SK-N-SH (cell line): ENCODE measurements around the gene CDKAL1. TPM values are rescaled to one million over a fixed set of nuclear protein-coding genes. Genes with fewer than 3 reads are reported as not detected.

ENCODE experiments used
- CTCF ChIA-PET: fragments of 300-600, 350-600 bp; formaldehyde crosslinking; extraction: SDS; loops from one replicate; lab custom pipeline; 2021; lab: Yijun Ruan, JAX
- POLR2A ChIA-PET: fragments of 350-600 bp; sonication (Branson Sonifier 250); formaldehyde crosslinking; extraction: SDS; loops from one replicate; lab custom pipeline; 2020; ENCODE audit warnings: antibody characterized with exemption, inconsistent platforms; lab: Yijun Ruan, JAX
- DNase-seq: peaks from one replicate; pipeline ENCODE4 v3.0.0; 2012
- H2AFZ ChIP-seq: fragments of 200-600 bp; sonication (generic); 2 replicates; pipeline ENCODE4 v1.8.1; 2016; ENCODE audit warnings: antibody characterized with exemption, mild to moderate bottlenecking, low read depth
- H3F3A ChIP-seq: fragments of 200-600 bp; sonication (generic); replicated peaks from 2 replicates; pipeline ENCODE3; 2016; ENCODE audit warnings: antibody characterized with exemption, mild to moderate bottlenecking; ENCODE audit not compliant: insufficient read depth
- H3K27ac ChIP-seq, 2 experiments: fragments of 200-500 bp in 1 of 2; fragments of 200-600 bp in 1 of 2; sonication (Bioruptor generic) in 1 of 2; sonication (generic), shearing (Covaris generic) in 1 of 2; 2 replicates each; pipeline versions ENCODE4 v1.5.1 to v1.6.1; 2014 to 2016; ENCODE audit warnings: low read depth in 2 of 2, inconsistent platforms in 1 of 2, low read length in 1 of 2, mild to moderate bottlenecking in 1 of 2, mixed read lengths in 1 of 2
- H3K27me3 ChIP-seq: fragments of 200-600 bp; sonication (generic), shearing (Covaris generic); 2 replicates; pipeline ENCODE4 v1.6.1; 2016; ENCODE audit warnings: mixed run types; ENCODE audit not compliant: insufficient read depth
- H3K36me3 ChIP-seq, 2 experiments: fragments of 200-500 bp in 1 of 2; fragments of 200-600 bp in 1 of 2; sonication (Bioruptor generic) in 1 of 2; sonication (generic) in 1 of 2; replicated peaks in 1 of 2; 2 replicates each; pipeline versions ENCODE3 to v1.5.1; 2014 to 2016; ENCODE audit warnings: low read length in 1 of 2, mild to moderate bottlenecking in 1 of 2; ENCODE audit not compliant: insufficient read depth in 2 of 2, control insufficient read depth in 1 of 2
- H3K4me1 ChIP-seq, 2 experiments: fragments of 200-500 bp in 1 of 2; fragments of 200-600 bp in 1 of 2; sonication (Bioruptor generic) in 1 of 2; sonication (generic), shearing (Covaris generic) in 1 of 2; 2 replicates each; pipeline versions ENCODE4 v1.5.1 to v1.6.1; 2014 to 2016; ENCODE audit warnings: low read depth in 1 of 2, low read length in 1 of 2, mixed run types in 1 of 2; ENCODE audit not compliant: insufficient read depth in 2 of 2, control insufficient read depth in 1 of 2
- H3K4me2 ChIP-seq: fragments of 200-600 bp; sonication (generic), shearing (Covaris generic); 2 replicates; pipeline ENCODE4 v1.6.1; 2017; ENCODE audit warnings: mixed run types
- H3K4me3 ChIP-seq, 2 experiments: fragments of 200-500 bp in 1 of 2; fragments of 200-600 bp in 1 of 2; sonication (Bioruptor generic) in 1 of 2; sonication (generic), shearing (Covaris generic) in 1 of 2; 2 replicates each; pipeline versions ENCODE4 v1.5.1 to v1.8.1; 2014 to 2016; ENCODE audit warnings: low read depth in 2 of 2, inconsistent platforms in 1 of 2, low read length in 1 of 2, mild to moderate bottlenecking in 1 of 2, mixed read lengths in 1 of 2, moderate library complexity in 1 of 2
- H3K79me2 ChIP-seq: fragments of 200-600 bp; sonication (generic); 2 replicates; pipeline ENCODE4 v1.8.1; 2017; ENCODE audit warnings: mild to moderate bottlenecking; ENCODE audit not compliant: insufficient read depth
- H3K9ac ChIP-seq: fragments of 200-600 bp; sonication (generic); 2 replicates; pipeline ENCODE4 v1.6.1; 2017; ENCODE audit warnings: mixed run types
- H3K9me2 ChIP-seq: fragments of 200-600 bp; sonication (generic); 2 replicates; pipeline ENCODE4 v1.6.1; 2017; ENCODE audit warnings: mixed run types
- H3K9me3 ChIP-seq: fragments of 200-600 bp; sonication (generic); 2 replicates; pipeline ENCODE4 v1.6.1; 2017; ENCODE audit warnings: mixed run types, mild to moderate bottlenecking, moderate library complexity
- H4K20me1 ChIP-seq: fragments of 200-600 bp; sonication (generic); 2 replicates; pipeline ENCODE4 v1.6.1; 2017; ENCODE audit warnings: mild to moderate bottlenecking, mixed run types; ENCODE audit not compliant: insufficient read depth
- CHD2 ChIP-seq: fragments of 150-350 bp; IDR thresholded peaks from 2 replicates; pipeline ENCODE4 v1.6.1; 2018; ENCODE audit warnings: low read length; ENCODE audit not compliant: partially characterized antibody
- FOSL2 ChIP-seq: IDR thresholded peaks from 2 replicates; pipeline ENCODE4 v1.4.0; 2012; ENCODE audit warnings: low read depth, mild to moderate bottlenecking, moderate library complexity, borderline replicate concordance
- GABPA ChIP-seq: IDR thresholded peaks from 2 replicates; pipeline ENCODE4 v1.4.0; 2012; ENCODE audit warnings: low read depth, mild to moderate bottlenecking
- GATA2 ChIP-seq: sonication (generic); formaldehyde crosslinking; IDR thresholded peaks from 2 replicates; pipeline ENCODE4 v1.5.0; 2020; ENCODE audit warnings: mild to moderate bottlenecking, missing genetic modification reagents
- IRF3 ChIP-seq: fragments of 150-350 bp; IDR thresholded peaks from 2 replicates; pipeline ENCODE4 v1.6.1; 2016; ENCODE audit warnings: mild to moderate bottlenecking, low read depth, low read length
- MXI1 ChIP-seq: IDR thresholded peaks from 2 replicates; pipeline ENCODE4 v1.6.1; 2012; ENCODE audit warnings: mild to moderate bottlenecking, low read depth, low read length, improper control_type of control experiment
- NFIC ChIP-seq: IDR thresholded peaks from 2 replicates; pipeline ENCODE4 v1.4.0; 2012; ENCODE audit warnings: borderline replicate concordance
- POLR2AphosphoS5 ChIP-seq: IDR thresholded peaks from 2 replicates; pipeline ENCODE4 v1.6.1; 2012; ENCODE audit warnings: low read depth, low read length
- RCOR1 ChIP-seq: fragments of 150-350 bp; IDR thresholded peaks from 2 replicates; pipeline ENCODE4 v1.6.1; 2017; ENCODE audit warnings: antibody characterized with exemption, low read length
- SMC3 ChIP-seq: IDR thresholded peaks from 2 replicates; pipeline ENCODE4 v1.6.1; 2012; ENCODE audit warnings: low read depth, low read length, improper control_type of control experiment
- TCF12 ChIP-seq: IDR thresholded peaks from 2 replicates; pipeline ENCODE4 v1.4.0; 2012
- TEAD4 ChIP-seq: IDR thresholded peaks from 2 replicates; pipeline ENCODE4 v1.4.0; 2012; ENCODE audit warnings: mild to moderate bottlenecking, borderline replicate concordance; ENCODE audit not compliant: insufficient read depth
- USF2 ChIP-seq: fragments of 150-350 bp; IDR thresholded peaks from 2 replicates; pipeline ENCODE4 v1.6.1; 2017; ENCODE audit warnings: antibody characterized with exemption, low read length, low read depth, borderline replicate concordance
- YY1 ChIP-seq: IDR thresholded peaks from 2 replicates; pipeline ENCODE4 v1.4.0; 2012; ENCODE audit warnings: low read depth, mild to moderate bottlenecking
- ZBTB33 ChIP-seq: IDR thresholded peaks from 2 replicates; pipeline ENCODE4 v1.4.0; 2012; ENCODE audit warnings: low read depth, borderline replicate concordance
- WGBS: methylation state at CpG from one replicate; pipeline ENCODE4 v1.1.6; 2017; ENCODE audit warnings: low lambda C conversion rate; 5-methylcytosine and 5-hydroxymethylcytosine counted together
- polyA plus RNA-seq, 3 experiments: library from polyadenylated mRNA; depleted of rRNA; stranded (reverse); fragments of >200 nt; gene quantifications; 2 replicates each; pipeline ENCODE4 v1.2.3, GENCODE V29; 2012

The CDKAL1 gene
- polyA plus RNA-seq, 1 of the 3 experiments (the other 2 are of a cell fraction), result 2.6 TPM

- Histone ChIP-seq H3K4me1 (peaks cover 4 to 5% of the 10 kb centered on the region in 2 experiments; a peak in 3 of 4 replicates), H3K36me3 (peaks cover 6 to 9% of the 10 kb centered on the region in 2 experiments), H3K9me3 (no peaks in the 10 kb centered on the region), H3K27ac (no peak overlapping the region), H2AFZ (no peak overlapping the region), H3K9me2 (no peaks in the 10 kb centered on the region), H3K27me3 (no peaks in the 10 kb centered on the region), H3K4me2 (no peak overlapping the region), H3K9ac (no peak overlapping the region), H3K4me3 (no peak overlapping the region), H3F3A (no peaks in the 10 kb centered on the region)
- DNase-seq, result no peak
- POLR2A ChIA-PET, result no interaction called here
- WGBS, result 98% methylated on average over 4 of the region's 4 CpGs
- CTCF ChIA-PET, result interaction anchor here (1.0 to 1.5 kb wide), 3 partner anchors 9 to 22 kb away, joined by 3 to 4 read pairs (median 3); no protein-coding TSS in a partner anchor
- TF ChIP-seq YY1 (no peak), USF2 (no peak), POLR2AphosphoS5 (no peak), TCF12 (no peak), IRF3 (no peak), RCOR1 (no peak), FOSL2 (no peak), TEAD4 (no peak), NFIC (no peak), ZBTB33 (no peak)
- TF ChIP-seq, all 33 proteins: peak for 0
- Histone ChIP-seq H3K79me2 (peaks cover 62% of the 10 kb centered on the region), H4K20me1 (no peaks in the 10 kb centered on the region)
Measured at GRCh38 chr6:20538907-20539306, 4.7 kb downstream of the CDKAL1 start.

DNA sequence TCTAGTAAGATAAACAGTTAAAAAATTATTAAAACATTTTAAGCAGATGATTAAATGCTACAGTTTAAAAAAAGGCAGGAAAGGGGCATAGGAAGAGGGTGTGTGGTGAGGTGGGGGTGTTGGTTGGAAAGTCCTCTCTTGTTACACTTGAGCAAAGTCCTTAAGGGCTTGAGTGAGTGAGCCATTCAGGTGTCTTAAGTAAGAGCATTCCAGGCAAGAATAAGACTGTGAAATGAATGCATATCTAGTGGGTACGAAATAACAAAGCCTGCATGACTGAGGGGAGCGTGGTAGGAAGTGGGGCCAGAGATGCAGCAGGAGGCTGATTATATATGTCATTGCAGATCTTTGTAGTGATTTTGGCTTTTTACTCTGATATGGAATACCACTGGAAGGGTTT, 5.1 kb downstream of the CDKAL1 start:
- no peaks in the 10 kb centered on the region for H3K9me3 ChIP-seq
- peaks cover 4 to 5% of the 10 kb centered on the region in 2 experiments; a peak in 3 of 4 replicates for H3K4me1 ChIP-seq
- H2AFZ ChIP-seq, result no peak overlapping the region
- no peak overlapping the region for H3K4me2 ChIP-seq
- DNase-seq, result no peak
- H3K4me3 ChIP-seq, result no peak overlapping the region
- no peak overlapping the region for H3K9ac ChIP-seq
- H3F3A ChIP-seq, result no peaks in the 10 kb centered on the region
- ChIA-PET POLR2A (no interaction called here), CTCF (interaction anchor here (1.2 to 1.5 kb wide), 2 partner anchors 8 to 11 kb away, joined by 3 to 4 read pairs; no protein-coding TSS in a partner anchor)
- 91% methylated on average over 2 of the region's 2 CpGs for WGBS
- H4K20me1 ChIP-seq, result no peaks in the 10 kb centered on the region
- H3K79me2 ChIP-seq, result peaks cover 62% of the 10 kb centered on the region
- no peaks in the 10 kb centered on the region for H3K27me3 ChIP-seq
- no peaks in the 10 kb centered on the region for H3K9me2 ChIP-seq
- no peak for TF ChIP-seq TCF12
- no peak for TF ChIP-seq SMC3
- no peak for TF ChIP-seq GABPA
- TF ChIP-seq CHD2, result no peak
- no peak for TF ChIP-seq MXI1
- TF ChIP-seq GATA2 (CRISPR knock-in tag), result no peak
- TF ChIP-seq, all 33 proteins: peak for 0
- H3K36me3 ChIP-seq, result peaks cover 6 to 9% of the 10 kb centered on the region in 2 experiments
- H3K27ac ChIP-seq, result no peak overlapping the region
